ENCODE results near the gene CYP4F8. TPM values are rescaled to one million over a fixed set of nuclear protein-coding genes. Genes with fewer than 3 reads are reported as not detected.

Gene CYP4F8
- total and polyA plus RNA-seq, 2 of the 8 experiments (the other 6 are each of a cell fraction or from before 2014, with no cell fraction given), result not detected

DNA sequence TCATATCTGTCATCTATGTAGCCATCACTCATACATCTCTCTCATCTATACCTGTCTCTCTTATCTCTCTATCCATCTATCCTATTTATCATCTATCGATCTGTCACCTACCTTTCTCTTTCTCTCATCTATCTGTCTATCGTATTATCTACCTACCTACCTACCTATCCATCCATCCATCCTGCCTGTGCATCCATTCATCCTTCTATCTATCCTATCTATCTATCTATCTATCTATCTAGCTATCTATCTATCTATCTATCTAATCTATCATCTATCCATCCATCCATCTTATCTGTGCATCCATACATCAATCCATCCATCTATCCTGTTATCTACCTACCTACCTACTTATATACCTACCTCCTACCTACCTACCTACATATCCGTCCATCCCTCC, 44.6 kb upstream of the CYP4F8 start (continued):
- TF ChIP-seq, protein P1, sequence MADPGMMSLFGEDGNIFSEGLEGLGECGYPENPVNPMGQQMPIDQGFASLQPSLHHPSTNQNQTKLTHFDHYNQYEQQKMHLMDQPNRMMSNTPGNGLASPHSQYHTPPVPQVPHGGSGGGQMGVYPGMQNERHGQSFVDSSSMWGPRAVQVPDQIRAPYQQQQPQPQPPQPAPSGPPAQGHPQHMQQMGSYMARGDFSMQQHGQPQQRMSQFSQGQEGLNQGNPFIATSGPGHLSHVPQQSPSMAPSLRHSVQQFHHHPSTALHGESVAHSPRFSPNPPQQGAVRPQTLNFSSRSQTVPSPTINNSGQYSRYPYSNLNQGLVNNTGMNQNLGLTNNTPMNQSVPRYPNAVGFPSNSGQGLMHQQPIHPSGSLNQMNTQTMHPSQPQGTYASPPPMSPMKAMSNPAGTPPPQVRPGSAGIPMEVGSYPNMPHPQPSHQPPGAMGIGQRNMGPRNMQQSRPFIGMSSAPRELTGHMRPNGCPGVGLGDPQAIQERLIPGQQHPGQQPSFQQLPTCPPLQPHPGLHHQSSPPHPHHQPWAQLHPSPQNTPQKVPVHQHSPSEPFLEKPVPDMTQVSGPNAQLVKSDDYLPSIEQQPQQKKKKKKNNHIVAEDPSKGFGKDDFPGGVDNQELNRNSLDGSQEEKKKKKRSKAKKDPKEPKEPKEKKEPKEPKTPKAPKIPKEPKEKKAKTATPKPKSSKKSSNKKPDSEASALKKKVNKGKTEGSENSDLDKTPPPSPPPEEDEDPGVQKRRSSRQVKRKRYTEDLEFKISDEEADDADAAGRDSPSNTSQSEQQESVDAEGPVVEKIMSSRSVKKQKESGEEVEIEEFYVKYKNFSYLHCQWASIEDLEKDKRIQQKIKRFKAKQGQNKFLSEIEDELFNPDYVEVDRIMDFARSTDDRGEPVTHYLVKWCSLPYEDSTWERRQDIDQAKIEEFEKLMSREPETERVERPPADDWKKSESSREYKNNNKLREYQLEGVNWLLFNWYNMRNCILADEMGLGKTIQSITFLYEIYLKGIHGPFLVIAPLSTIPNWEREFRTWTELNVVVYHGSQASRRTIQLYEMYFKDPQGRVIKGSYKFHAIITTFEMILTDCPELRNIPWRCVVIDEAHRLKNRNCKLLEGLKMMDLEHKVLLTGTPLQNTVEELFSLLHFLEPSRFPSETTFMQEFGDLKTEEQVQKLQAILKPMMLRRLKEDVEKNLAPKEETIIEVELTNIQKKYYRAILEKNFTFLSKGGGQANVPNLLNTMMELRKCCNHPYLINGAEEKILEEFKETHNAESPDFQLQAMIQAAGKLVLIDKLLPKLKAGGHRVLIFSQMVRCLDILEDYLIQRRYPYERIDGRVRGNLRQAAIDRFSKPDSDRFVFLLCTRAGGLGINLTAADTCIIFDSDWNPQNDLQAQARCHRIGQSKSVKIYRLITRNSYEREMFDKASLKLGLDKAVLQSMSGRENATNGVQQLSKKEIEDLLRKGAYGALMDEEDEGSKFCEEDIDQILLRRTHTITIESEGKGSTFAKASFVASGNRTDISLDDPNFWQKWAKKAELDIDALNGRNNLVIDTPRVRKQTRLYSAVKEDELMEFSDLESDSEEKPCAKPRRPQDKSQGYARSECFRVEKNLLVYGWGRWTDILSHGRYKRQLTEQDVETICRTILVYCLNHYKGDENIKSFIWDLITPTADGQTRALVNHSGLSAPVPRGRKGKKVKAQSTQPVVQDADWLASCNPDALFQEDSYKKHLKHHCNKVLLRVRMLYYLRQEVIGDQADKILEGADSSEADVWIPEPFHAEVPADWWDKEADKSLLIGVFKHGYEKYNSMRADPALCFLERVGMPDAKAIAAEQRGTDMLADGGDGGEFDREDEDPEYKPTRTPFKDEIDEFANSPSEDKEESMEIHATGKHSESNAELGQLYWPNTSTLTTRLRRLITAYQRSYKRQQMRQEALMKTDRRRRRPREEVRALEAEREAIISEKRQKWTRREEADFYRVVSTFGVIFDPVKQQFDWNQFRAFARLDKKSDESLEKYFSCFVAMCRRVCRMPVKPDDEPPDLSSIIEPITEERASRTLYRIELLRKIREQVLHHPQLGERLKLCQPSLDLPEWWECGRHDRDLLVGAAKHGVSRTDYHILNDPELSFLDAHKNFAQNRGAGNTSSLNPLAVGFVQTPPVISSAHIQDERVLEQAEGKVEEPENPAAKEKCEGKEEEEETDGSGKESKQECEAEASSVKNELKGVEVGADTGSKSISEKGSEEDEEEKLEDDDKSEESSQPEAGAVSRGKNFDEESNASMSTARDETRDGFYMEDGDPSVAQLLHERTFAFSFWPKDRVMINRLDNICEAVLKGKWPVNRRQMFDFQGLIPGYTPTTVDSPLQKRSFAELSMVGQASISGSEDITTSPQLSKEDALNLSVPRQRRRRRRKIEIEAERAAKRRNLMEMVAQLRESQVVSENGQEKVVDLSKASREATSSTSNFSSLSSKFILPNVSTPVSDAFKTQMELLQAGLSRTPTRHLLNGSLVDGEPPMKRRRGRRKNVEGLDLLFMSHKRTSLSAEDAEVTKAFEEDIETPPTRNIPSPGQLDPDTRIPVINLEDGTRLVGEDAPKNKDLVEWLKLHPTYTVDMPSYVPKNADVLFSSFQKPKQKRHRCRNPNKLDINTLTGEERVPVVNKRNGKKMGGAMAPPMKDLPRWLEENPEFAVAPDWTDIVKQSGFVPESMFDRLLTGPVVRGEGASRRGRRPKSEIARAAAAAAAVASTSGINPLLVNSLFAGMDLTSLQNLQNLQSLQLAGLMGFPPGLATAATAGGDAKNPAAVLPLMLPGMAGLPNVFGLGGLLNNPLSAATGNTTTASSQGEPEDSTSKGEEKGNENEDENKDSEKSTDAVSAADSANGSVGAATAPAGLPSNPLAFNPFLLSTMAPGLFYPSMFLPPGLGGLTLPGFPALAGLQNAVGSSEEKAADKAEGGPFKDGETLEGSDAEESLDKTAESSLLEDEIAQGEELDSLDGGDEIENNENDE (IDR thresholded peaks at IDR 0.05; ENCODE audit: insufficient replicate concordance, low read length), result no peak
- TF ChIP-seq MAFK (IDR thresholded peaks at IDR 0.05; ENCODE audit: low read depth, low read length) (no peak), MAX (IDR thresholded peaks at IDR 0.05) (no peak), GTF2F1 (IDR thresholded peaks at IDR 0.05; ENCODE audit: borderline replicate concordance, low read depth, low read length) (no peak), ZNF274 (IDR thresholded peaks at IDR 0.05; ENCODE audit: borderline replicate concordance, extremely low read depth, low read length) (no peak), CHD1 (IDR thresholded peaks at IDR 0.05; ENCODE audit: low read depth, low read length) (no peak), ATF2 (IDR thresholded peaks at IDR 0.05; ENCODE audit: low read length) (no peak), CHD2 (IDR thresholded peaks at IDR 0.05; ENCODE audit: low read length) (no peak), JUN (IDR thresholded peaks at IDR 0.05; ENCODE audit: low read depth, low read length) (no peak), ASH2L (IDR thresholded peaks at IDR 0.05; ENCODE audit: low read length) (no peak), YY1 (IDR thresholded peaks at IDR 0.05; ENCODE audit: low read depth, low read length) (no peak)
